Measurements from ENCODE around the gene TBXT. TPM values are rescaled to one million over a fixed set of nuclear protein-coding genes. Genes with fewer than 3 reads are reported as not detected.
A peak's percentile ranks its signal among the peaks of the same experiment; 100 is the strongest.

Gene TBXT
- total and polyA plus RNA-seq, 2 of the 13 experiments (the other 11 are each of a cell fraction or from before 2014, with no cell fraction given), result not detected

GRCh38 chr6:166152660-166153059 is 15.0 kb downstream of the TBXT start:
- Histone ChIP-seq H2AFZ (ENCODE audit: low read length) (no peak overlapping the region), H3K27me3 (ENCODE audit: control insufficient read depth in 1 of 2, insufficient read depth in 2 of 2, low read length in 2 of 2) (peaks cover 0 to 24% of the 10 kb centered on the region in 2 experiments; a peak in 3 of 5 replicates), H3K79me2 (ENCODE audit: insufficient read depth, low read length) (no peaks in the 10 kb centered on the region), H3K4me2 (ENCODE audit: low read depth, low read length) (no peak overlapping the region), H3K4me1 (ENCODE audit: insufficient read depth, low read length) (no peaks in the 10 kb centered on the region), H3K4me3 (replicated peaks in 1 of 3; ENCODE audit: insufficient read depth in 1 of 3, low read depth in 2 of 3, low read length in 3 of 3) (no peak overlapping the region), H4K20me1 (ENCODE audit: insufficient read depth, low read length) (no peaks in the 10 kb centered on the region), H3K9me3 (ENCODE audit: low read length) (no peaks in the 10 kb centered on the region), H3K9ac (ENCODE audit: insufficient read depth, low read depth, low read length) (no peak overlapping the region), H3K27ac (ENCODE audit: extremely low read length, insufficient read depth, low read length) (no peak overlapping the region), H3K36me3 (replicated peaks in 1 of 2; ENCODE audit: control insufficient read depth in 1 of 2, insufficient read depth in 2 of 2, low read length in 2 of 2) (no peaks in the 10 kb centered on the region)
- no peak for FAIRE-seq
- POLR2A ChIA-PET, result no interaction called here
- DNase-seq (ENCODE audit: low spot score), result no peak
- no peak for TF ChIP-seq POLR2G (IDR thresholded peaks at IDR 0.05; ENCODE audit: low read depth, low read length)
- TF ChIP-seq MAFF (IDR thresholded peaks at IDR 0.05; ENCODE audit: low read depth, low read length), result peak; percentile 70
- TF ChIP-seq MAFK (conservative IDR thresholded peaks at IDR 0.05 in 1 of 2, IDR thresholded peaks at IDR 0.05 in 1 of 2; ENCODE audit: low read length in 2 of 2), result peak; percentile 58 to 74
- TF ChIP-seq ATF1 (CRISPR knock-in tag; IDR thresholded peaks at IDR 0.05), result no peak
- CTCF ChIA-PET (ENCODE audit: low intra/inter-chr PET ratio, low total read pairs), result no interaction called here
- intact Hi-C loops (cut with micrococcal nuclease; ENCODE audit: unreplicated experiment), result no loop called here
- no TSS peak for BruUV-seq (replicated peaks)
- 4% methylated on average over 3 of the region's 3 CpGs for WGBS (ENCODE audit: low lambda C conversion rate)
- ATAC-seq, result no peak
- in situ Hi-C loops (cut with HindIII; ENCODE audit: extremely low pct_ligation_motif_present, low pct_unique_long_range_greater_than_20kb), result no loop called here

- no TSS peak for BruUV-seq (replicated peaks)
- POLR2A ChIA-PET, result no interaction called here
- H3K4me1 ChIP-seq (ENCODE audit: insufficient read depth, low read length), result no peaks in the 10 kb centered on the region
- H3K36me3 ChIP-seq (replicated peaks in 1 of 2; ENCODE audit: control insufficient read depth in 1 of 2, insufficient read depth in 2 of 2, low read length in 2 of 2), result no peaks in the 10 kb centered on the region
- no peak overlapping the region for H3K4me3 ChIP-seq (replicated peaks in 1 of 3; ENCODE audit: insufficient read depth in 1 of 3, low read depth in 2 of 3, low read length in 3 of 3)
- no peak overlapping the region for H3K27ac ChIP-seq (ENCODE audit: extremely low read length, insufficient read depth, low read length)
- no peak overlapping the region for H3K9ac ChIP-seq (ENCODE audit: insufficient read depth, low read depth, low read length)
- FAIRE-seq, result no peak
- H2AFZ ChIP-seq (ENCODE audit: low read length), result no peak overlapping the region
- DNase-seq (ENCODE audit: low spot score), result no peak
- intact Hi-C loops (cut with micrococcal nuclease; ENCODE audit: unreplicated experiment) (no loop called here), in situ Hi-C loops (cut with HindIII; ENCODE audit: extremely low pct_ligation_motif_present, low pct_unique_long_range_greater_than_20kb) (no loop called here)
- no peaks in the 10 kb centered on the region for H4K20me1 ChIP-seq (ENCODE audit: insufficient read depth, low read length)
- H3K9me3 ChIP-seq (ENCODE audit: low read length), result no peaks in the 10 kb centered on the region
- CTCF ChIA-PET (ENCODE audit: low intra/inter-chr PET ratio, low total read pairs), result no interaction called here
- WGBS (ENCODE audit: low lambda C conversion rate), result 2% methylated on average over 1 of the region's 1 CpG
- peaks cover 0 to 26% of the 10 kb centered on the region in 2 experiments; a peak in 3 of 5 replicates for H3K27me3 ChIP-seq (ENCODE audit: control insufficient read depth in 1 of 2, insufficient read depth in 2 of 2, low read length in 2 of 2)
- no peak overlapping the region for H3K4me2 ChIP-seq (ENCODE audit: low read depth, low read length)
- no peak for ATAC-seq
- H3K79me2 ChIP-seq (ENCODE audit: insufficient read depth, low read length), result no peaks in the 10 kb centered on the region
- TF ChIP-seq ZNF232 (CRISPR knock-in tag; IDR thresholded peaks at IDR 0.05; ENCODE audit: borderline replicate concordance) (no peak), ZNF143 (CRISPR knock-in tag; IDR thresholded peaks at IDR 0.05) (no peak), ZNF142 (CRISPR knock-in tag; IDR thresholded peaks at IDR 0.05) (no peak), MAFK (conservative IDR thresholded peaks at IDR 0.05 in 1 of 2, IDR thresholded peaks at IDR 0.05 in 1 of 2; ENCODE audit: low read length in 2 of 2) (peak; percentile 78 to 85), MAFF (IDR thresholded peaks at IDR 0.05; ENCODE audit: low read depth, low read length) (peak; percentile 76), FOXM1 (CRISPR knock-in tag; IDR thresholded peaks at IDR 0.05) (no peak), NFE2L1 (CRISPR knock-in tag; IDR thresholded peaks at IDR 0.05; ENCODE audit: borderline replicate concordance) (no peak), THAP8 (CRISPR knock-in tag; IDR thresholded peaks at IDR 0.05; ENCODE audit: borderline replicate concordance) (no peak)
Measured at GRCh38 chr6:166151798-166152197, 15.9 kb downstream of the TBXT start.
